Uterus (tissue), 4 donors: Measurements from ENCODE around the gene MAP7D3. TPM values are rescaled to one million over a fixed set of nuclear protein-coding genes. Genes with fewer than 3 reads are reported as not detected.

Source experiments
- DNase-seq, 2 donors: peaks; one replicate each; pipeline ENCODE4 v3.0.0-alpha.2; 2019 to 2020
- H3K27ac ChIP-seq, 2 donors: fragments of 200-600 bp; sonication (generic); 1 replicate in 1 of 2; 2 replicates in 1 of 2; pipeline ENCODE4 v1.5.1; 2016 to 2018
- H3K27me3 ChIP-seq, 2 donors: fragments of 200-600 bp; sonication (generic); one replicate each; pipeline ENCODE4 v1.5.1; 2018 to 2019; ENCODE audit warnings: control low read depth in 1 of 2
- H3K36me3 ChIP-seq, 2 donors: fragments of 200-600 bp; sonication (generic); one replicate each; pipeline ENCODE4 v1.5.1; 2019; ENCODE audit warnings: control low read depth in 1 of 2
- H3K4me1 ChIP-seq, 2 donors: fragments of 200-600 bp; sonication (generic); one replicate each; pipeline ENCODE4 v1.5.1; 2018 to 2019; ENCODE audit warnings: control low read depth in 1 of 2
- H3K4me3 ChIP-seq, 2 donors: fragments of 200-600 bp; sonication (generic); 1 replicate in 1 of 2; 2 replicates in 1 of 2; pipeline ENCODE4 v1.5.1; 2018 to 2019; ENCODE audit warnings: mild to moderate bottlenecking in 1 of 2
- H3K9me3 ChIP-seq, 2 donors: fragments of 200-600 bp; sonication (generic); one replicate each; pipeline ENCODE4 v1.5.1; 2019; ENCODE audit warnings: control low read depth in 1 of 2
- POLR2A ChIP-seq, 2 donors: fragments of 450-650 bp; IDR thresholded peaks; one replicate each; pipeline ENCODE4 v1.6.1; 2016; ENCODE audit warnings: antibody characterized with exemption in 2 of 2, mild to moderate bottlenecking in 1 of 2, moderate library complexity in 1 of 2
- intact Hi-C: fragments of 100-400 bp; cut with DNase I; formaldehyde crosslinking; loops from one replicate; pipeline ENCODE4 v1.15.1; 2023; ENCODE audit warnings: low total_unique reads
- total RNA-seq, 4 donors: library from RNA; depleted of rRNA in 3 of 4; stranded (reverse); fragments of >200 nt in 3 of 4; gene quantifications; one replicate each; pipeline versions ENCODE4 v1.1.0 to v1.2.4, GENCODE V29; 2014 to 2023
- TF ChIP-seq, protein P1 (sequence below), 4 experiments: fragments of 200-600 bp in 2 of 4; fragments of 450-650 bp in 2 of 4; sonication (generic) in 2 of 4; IDR thresholded peaks; one replicate each; pipeline ENCODE4 v1.5.1; 2016 to 2019; ENCODE audit warnings: antibody characterized with exemption in 4 of 4, mild to moderate bottlenecking in 2 of 4, moderate library complexity in 1 of 4
- donor health status: DM: yes; HTN: yes; CAD: no.

MAP7D3 gene
- total RNA-seq, 4 donors from 2014 or later: 13.8 to 28.5 (median 20.4) TPM

DNA sequence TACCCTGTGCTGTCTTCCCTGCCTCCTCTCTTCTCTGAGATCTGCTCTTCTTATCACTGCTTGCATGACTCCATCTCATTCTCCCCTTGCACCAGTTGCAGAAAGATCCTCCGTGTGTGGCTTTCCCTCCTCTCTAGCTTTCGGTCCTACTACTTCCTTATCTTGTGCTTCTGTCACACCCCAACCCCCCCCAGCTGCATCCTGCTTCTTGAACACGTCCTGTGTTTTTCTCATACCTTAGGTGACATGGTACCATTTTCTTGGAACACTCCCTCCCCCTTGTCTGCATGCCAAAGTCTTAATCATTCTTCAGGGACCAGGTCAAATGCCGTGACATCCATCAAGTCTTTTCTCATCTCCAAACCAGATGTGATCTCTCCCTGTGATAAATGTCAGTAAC is 57.4 kb downstream of the MAP7D3 start:
- DNase-seq: no peak
- intact Hi-C loops: no loop called here
- peaks cover 3 to 7% of the 10 kb centered on the region in 2 donors for H3K4me1 ChIP-seq
- peak overlapping the region; percentile 61 to 81 for H3K27ac ChIP-seq
- H3K9me3 ChIP-seq: no peaks in the 10 kb centered on the region
- H3K27me3 ChIP-seq: no peaks in the 10 kb centered on the region
- TF ChIP-seq POLR2A (IDR thresholded peaks at IDR 0.05): no peak
- TF ChIP-seq, protein P1, sequence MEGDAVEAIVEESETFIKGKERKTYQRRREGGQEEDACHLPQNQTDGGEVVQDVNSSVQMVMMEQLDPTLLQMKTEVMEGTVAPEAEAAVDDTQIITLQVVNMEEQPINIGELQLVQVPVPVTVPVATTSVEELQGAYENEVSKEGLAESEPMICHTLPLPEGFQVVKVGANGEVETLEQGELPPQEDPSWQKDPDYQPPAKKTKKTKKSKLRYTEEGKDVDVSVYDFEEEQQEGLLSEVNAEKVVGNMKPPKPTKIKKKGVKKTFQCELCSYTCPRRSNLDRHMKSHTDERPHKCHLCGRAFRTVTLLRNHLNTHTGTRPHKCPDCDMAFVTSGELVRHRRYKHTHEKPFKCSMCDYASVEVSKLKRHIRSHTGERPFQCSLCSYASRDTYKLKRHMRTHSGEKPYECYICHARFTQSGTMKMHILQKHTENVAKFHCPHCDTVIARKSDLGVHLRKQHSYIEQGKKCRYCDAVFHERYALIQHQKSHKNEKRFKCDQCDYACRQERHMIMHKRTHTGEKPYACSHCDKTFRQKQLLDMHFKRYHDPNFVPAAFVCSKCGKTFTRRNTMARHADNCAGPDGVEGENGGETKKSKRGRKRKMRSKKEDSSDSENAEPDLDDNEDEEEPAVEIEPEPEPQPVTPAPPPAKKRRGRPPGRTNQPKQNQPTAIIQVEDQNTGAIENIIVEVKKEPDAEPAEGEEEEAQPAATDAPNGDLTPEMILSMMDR (IDR thresholded peaks at IDR 0.05): no peak
- H3K4me3 ChIP-seq: no peak overlapping the region
- H3K36me3 ChIP-seq: no peaks in the 10 kb centered on the region

DNA sequence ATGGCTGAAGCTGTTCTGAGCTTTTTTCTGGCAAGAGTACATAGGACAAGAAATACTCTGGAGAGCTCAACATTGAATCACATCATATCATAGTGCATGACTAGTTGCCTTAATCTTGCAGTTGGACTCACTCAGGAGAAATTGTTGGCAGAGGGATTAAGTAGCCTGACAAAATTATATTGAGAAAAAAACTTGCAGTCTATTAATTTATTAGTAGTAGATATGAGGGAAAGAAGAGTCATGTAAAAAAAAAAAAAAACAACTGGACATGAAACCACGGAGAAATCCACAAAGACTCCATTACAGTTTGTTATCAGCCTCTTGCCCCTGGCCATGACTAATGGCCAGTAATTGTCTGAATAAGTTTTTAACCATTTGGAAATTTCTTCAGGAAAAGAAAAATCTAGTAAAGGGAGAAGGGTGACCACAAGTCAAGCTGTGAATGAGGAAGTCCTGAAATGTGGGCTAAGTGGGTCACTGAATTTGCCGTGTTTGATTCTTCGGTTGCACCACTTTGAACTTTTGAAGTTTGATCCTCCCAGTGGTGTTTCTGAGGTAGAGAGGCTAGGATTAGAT is 58.3 kb downstream of the MAP7D3 start:
- Histone ChIP-seq H3K4me1 (peaks cover 3 to 7% of the 10 kb centered on the region in 2 donors), H3K27ac (peak overlapping the region; percentile 61 to 81), H3K9me3 (no peaks in the 10 kb centered on the region), H3K4me3 (no peak overlapping the region), H3K27me3 (no peaks in the 10 kb centered on the region), H3K36me3 (no peaks in the 10 kb centered on the region)
- no peak for DNase-seq
- intact Hi-C loops: no loop called here
- no peak for TF ChIP-seq POLR2A (IDR thresholded peaks at IDR 0.05)
- TF ChIP-seq, protein P1 (IDR thresholded peaks at IDR 0.05): no peak

DNA sequence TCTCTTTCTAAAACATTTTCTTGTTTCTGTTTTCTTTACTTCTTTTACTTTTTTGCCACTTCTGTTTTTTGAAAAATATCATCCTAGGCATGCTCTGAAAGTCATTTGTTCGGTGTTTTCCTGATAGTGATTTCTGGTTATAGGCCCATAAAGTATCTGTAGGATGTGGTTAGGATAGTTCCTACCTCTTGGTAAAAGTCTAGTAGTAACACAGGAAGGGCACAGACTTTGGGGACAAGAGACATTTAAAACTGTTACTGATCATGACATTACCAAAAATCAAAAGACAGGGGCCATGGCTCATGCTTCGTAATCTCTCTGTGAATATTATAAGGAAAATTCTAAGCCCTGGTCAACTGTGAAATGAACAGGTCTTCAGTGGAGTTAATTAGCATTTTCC is 59.1 kb downstream of the MAP7D3 start:
- Histone ChIP-seq H3K27ac (peak overlapping the region; percentile 61 to 81), H3K27me3 (no peaks in the 10 kb centered on the region)

DNA sequence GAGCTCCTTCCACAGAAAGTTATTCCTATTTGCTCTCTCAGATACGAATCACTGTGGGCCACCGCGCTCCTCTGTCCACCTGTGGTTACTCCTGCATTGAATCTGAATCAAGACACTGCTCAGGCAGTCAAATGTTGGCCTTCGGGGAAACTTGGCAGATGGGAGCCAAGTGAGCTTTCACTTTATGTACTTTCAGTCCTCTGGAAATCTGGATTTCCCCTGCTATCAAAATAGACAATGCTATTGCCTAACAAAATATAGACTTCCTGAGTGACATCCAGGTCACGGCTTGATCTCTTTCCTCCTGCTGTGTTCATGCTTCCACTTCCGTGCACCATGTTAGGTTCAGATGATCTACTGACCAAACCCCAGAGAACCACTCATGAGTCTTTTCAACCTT is 60.0 kb downstream of the MAP7D3 start:
- Histone ChIP-seq H3K4me3 (no peak overlapping the region), H3K27ac (peak overlapping the region; percentile 61 to 81), H3K4me1 (peaks cover 3 to 7% of the 10 kb centered on the region in 2 donors), H3K36me3 (no peaks in the 10 kb centered on the region), H3K27me3 (no peaks in the 10 kb centered on the region), H3K9me3 (no peaks in the 10 kb centered on the region)
- intact Hi-C loops: no loop called here
- DNase-seq: no peak
- TF ChIP-seq POLR2A (IDR thresholded peaks at IDR 0.05): no peak
- TF ChIP-seq, protein P1 (IDR thresholded peaks at IDR 0.05): no peak

More for the DNA sequence above, 59.1 kb downstream of the MAP7D3 start:
- no peak for DNase-seq
- intact Hi-C loops: no loop called here
- Histone ChIP-seq H3K4me3 (no peak overlapping the region), H3K9me3 (no peaks in the 10 kb centered on the region), H3K36me3 (no peaks in the 10 kb centered on the region), H3K4me1 (peaks cover 3 to 7% of the 10 kb centered on the region in 2 donors)
- TF ChIP-seq POLR2A (IDR thresholded peaks at IDR 0.05): no peak

DNA sequence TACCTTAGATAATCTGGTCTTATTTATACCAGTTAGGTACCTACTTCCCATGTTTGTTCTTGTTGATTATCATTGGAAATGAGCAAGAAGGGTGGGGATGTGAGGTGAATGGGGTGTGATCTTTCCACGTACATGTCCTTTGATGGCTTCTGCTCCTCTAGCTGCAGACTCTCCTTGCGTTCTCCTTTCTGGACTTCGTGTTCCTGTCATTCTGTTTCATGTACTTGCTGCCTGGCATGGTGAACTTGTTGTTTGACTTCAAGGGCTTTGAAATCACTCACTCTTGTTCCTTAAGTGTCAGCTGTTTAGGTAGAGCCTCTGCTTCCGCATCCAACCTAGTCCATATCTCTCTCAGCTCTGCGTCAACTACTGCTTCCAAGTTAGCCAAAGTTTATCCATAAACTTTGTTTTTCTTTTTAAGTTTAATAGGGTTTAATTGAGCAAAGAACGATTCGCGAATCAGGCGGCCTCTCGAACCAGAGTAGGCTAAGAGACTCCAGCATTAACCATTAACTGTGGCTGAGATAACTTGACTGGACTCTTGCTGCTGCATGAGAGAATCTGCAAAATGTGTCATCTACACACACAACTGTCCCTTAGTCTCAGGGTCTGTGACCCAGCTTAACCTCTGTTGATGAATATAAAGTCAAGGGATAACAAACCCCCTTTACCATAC is 61.0 kb downstream of the MAP7D3 start:
- H3K36me3 ChIP-seq: no peaks in the 10 kb centered on the region
- DNase-seq: no peak
- peak overlapping the region; percentile 56 to 81 for H3K27ac ChIP-seq
- intact Hi-C loops: no loop called here
- no peaks in the 10 kb centered on the region for H3K27me3 ChIP-seq
- peaks cover 0 to 5% of the 10 kb centered on the region in 2 donors for H3K4me1 ChIP-seq
- H3K9me3 ChIP-seq: no peaks in the 10 kb centered on the region
- TF ChIP-seq, protein P1 (IDR thresholded peaks at IDR 0.05): no peak
- no peak for TF ChIP-seq POLR2A (IDR thresholded peaks at IDR 0.05)
- no peak overlapping the region for H3K4me3 ChIP-seq
